ENCODE measurements around the gene RNU6-1. TPM values are rescaled to one million over a fixed set of nuclear protein-coding genes. Genes with fewer than 3 reads are reported as not detected.
A peak's percentile ranks its signal among the peaks of the same experiment; 100 is the strongest.

Gene RNU6-1
- total RNA-seq, 1 experiment from 2014 or later, result not detected

- H3K9me3 Mint-ChIP-seq (ENCODE audit: low read depth, unreplicated experiment), result no peaks in the 10 kb centered on the region
- TF ChIP-seq CTCF (IDR thresholded peaks at IDR 0.05; ENCODE audit: unreplicated experiment), result no peak
- H3K27me3 Mint-ChIP-seq (ENCODE audit: unreplicated experiment), result peaks cover 11% of the 10 kb centered on the region
- H3K4me1 Mint-ChIP-seq (ENCODE audit: low read depth, unreplicated experiment), result peaks cover 22% of the 10 kb centered on the region
- DNase-seq, result peak; percentile 80
- intact Hi-C loops (cut with micrococcal nuclease; ENCODE audit: unreplicated experiment), result no loop called here
- peak overlapping the region; percentile 71 for H3K4me3 Mint-ChIP-seq (ENCODE audit: low read depth, unreplicated experiment)
- H3K36me3 Mint-ChIP-seq (ENCODE audit: insufficient read depth, unreplicated experiment), result no peaks in the 10 kb centered on the region
- CTCF ChIA-PET, result interaction anchor here (0.6 to 1.2 kb wide), 2 partner anchors 45 to 169 kb away, joined by 3 to 4 read pairs; partner anchors contain the start of genes PIAS1 and RNU6-1
- no peak overlapping the region for H3K27ac Mint-ChIP-seq (ENCODE audit: unreplicated experiment)
- no TSS peak for BruUV-seq (replicated peaks)
These were observed 44.8 kb upstream of the RNU6-1 start for GRCh38 chr15:67884514-67885174.

GRCh38 chr15:67884009-67884408, 44.2 kb upstream of the RNU6-1 start:
- CTCF ChIA-PET, result interaction anchor here (0.6 to 1.2 kb wide), 2 partner anchors 29 to 170 kb away, joined by 4 read pairs; partner anchors contain the start of gene PIAS1
- no peaks in the 10 kb centered on the region for H3K36me3 Mint-ChIP-seq (ENCODE audit: insufficient read depth, unreplicated experiment)
- no peak for DNase-seq
- no TSS peak for BruUV-seq (replicated peaks)
- intact Hi-C loops (cut with micrococcal nuclease; ENCODE audit: unreplicated experiment), result no loop called here
- no peaks in the 10 kb centered on the region for H3K9me3 Mint-ChIP-seq (ENCODE audit: low read depth, unreplicated experiment)
- peaks cover 11% of the 10 kb centered on the region for H3K27me3 Mint-ChIP-seq (ENCODE audit: unreplicated experiment)
- H3K4me1 Mint-ChIP-seq (ENCODE audit: low read depth, unreplicated experiment), result peaks cover 22% of the 10 kb centered on the region
- H3K4me3 Mint-ChIP-seq (ENCODE audit: low read depth, unreplicated experiment), result peak overlapping the region; percentile 71
- H3K27ac Mint-ChIP-seq (ENCODE audit: unreplicated experiment), result no peak overlapping the region
- TF ChIP-seq CTCF (IDR thresholded peaks at IDR 0.05; ENCODE audit: unreplicated experiment), result no peak

- CTCF ChIA-PET, result interaction anchor here (0.6 kb wide), 1 partner anchor 30 kb away, joined by 4 read pairs; no protein-coding TSS in a partner anchor
- peaks cover 22% of the 10 kb centered on the region for H3K4me1 Mint-ChIP-seq (ENCODE audit: low read depth, unreplicated experiment)
- intact Hi-C loops (cut with micrococcal nuclease; ENCODE audit: unreplicated experiment), result no loop called here
- BruUV-seq (replicated peaks), result no TSS peak
- H3K27ac Mint-ChIP-seq (ENCODE audit: unreplicated experiment), result no peak overlapping the region
- H3K4me3 Mint-ChIP-seq (ENCODE audit: low read depth, unreplicated experiment), result no peak overlapping the region
- H3K9me3 Mint-ChIP-seq (ENCODE audit: low read depth, unreplicated experiment), result no peaks in the 10 kb centered on the region
- H3K27me3 Mint-ChIP-seq (ENCODE audit: unreplicated experiment), result peaks cover 6% of the 10 kb centered on the region
- no peaks in the 10 kb centered on the region for H3K36me3 Mint-ChIP-seq (ENCODE audit: insufficient read depth, unreplicated experiment)
- no peak for DNase-seq
- no peak for TF ChIP-seq CTCF (IDR thresholded peaks at IDR 0.05; ENCODE audit: unreplicated experiment)
These were observed 43.5 kb upstream of the RNU6-1 start for GRCh38 chr15:67883234-67883773.

- H3K27ac Mint-ChIP-seq (ENCODE audit: unreplicated experiment), result no peak overlapping the region
These were observed 42.8 kb upstream of the RNU6-1 start for GRCh38 chr15:67882487-67883233.

More at GRCh38 chr15:67882487-67883233, 42.8 kb upstream of the RNU6-1 start:
- H3K9me3 Mint-ChIP-seq (ENCODE audit: low read depth, unreplicated experiment), result no peaks in the 10 kb centered on the region
- H3K4me1 Mint-ChIP-seq (ENCODE audit: low read depth, unreplicated experiment), result peaks cover 22% of the 10 kb centered on the region
- intact Hi-C loops (cut with micrococcal nuclease; ENCODE audit: unreplicated experiment), result no loop called here
- TF ChIP-seq CTCF (IDR thresholded peaks at IDR 0.05; ENCODE audit: unreplicated experiment), result no peak
- no TSS peak for BruUV-seq (replicated peaks)
- H3K4me3 Mint-ChIP-seq (ENCODE audit: low read depth, unreplicated experiment), result no peak overlapping the region
- CTCF ChIA-PET, result no interaction called here
- no peaks in the 10 kb centered on the region for H3K36me3 Mint-ChIP-seq (ENCODE audit: insufficient read depth, unreplicated experiment)
- no peaks in the 10 kb centered on the region for H3K27me3 Mint-ChIP-seq (ENCODE audit: unreplicated experiment)
- DNase-seq, result no peak

Measured in Calu3 (cell line).